HG02852 (cell line): ENCODE results near the gene AKT2.

ENCODE experiments used
- ATAC-seq: cut with Tn5 transposase; IDR thresholded peaks from one replicate; pipeline ENCODE4 v1.9.1; 2021; ENCODE audit warnings: mild to moderate bottlenecking, moderate library complexity; ENCODE audit not compliant: unreplicated experiment

AKT2 gene

GRCh38 chr19:40238775-40239174 is 46.4 kb downstream of the AKT2 start:
- no peak for ATAC-seq

- no peak for ATAC-seq
These were observed 47.4 kb downstream of the AKT2 start for GRCh38 chr19:40237791-40238190.

GRCh38 chr19:40236366-40236765 is 48.8 kb downstream of the AKT2 start:
- no peak for ATAC-seq

GRCh38 chr19:40236026-40236355 is 49.2 kb downstream of the AKT2 start:
- no peak for ATAC-seq

GRCh38 chr19:40235238-40236025 is 49.7 kb downstream of the AKT2 start:
- ATAC-seq, result no peak

DNA sequence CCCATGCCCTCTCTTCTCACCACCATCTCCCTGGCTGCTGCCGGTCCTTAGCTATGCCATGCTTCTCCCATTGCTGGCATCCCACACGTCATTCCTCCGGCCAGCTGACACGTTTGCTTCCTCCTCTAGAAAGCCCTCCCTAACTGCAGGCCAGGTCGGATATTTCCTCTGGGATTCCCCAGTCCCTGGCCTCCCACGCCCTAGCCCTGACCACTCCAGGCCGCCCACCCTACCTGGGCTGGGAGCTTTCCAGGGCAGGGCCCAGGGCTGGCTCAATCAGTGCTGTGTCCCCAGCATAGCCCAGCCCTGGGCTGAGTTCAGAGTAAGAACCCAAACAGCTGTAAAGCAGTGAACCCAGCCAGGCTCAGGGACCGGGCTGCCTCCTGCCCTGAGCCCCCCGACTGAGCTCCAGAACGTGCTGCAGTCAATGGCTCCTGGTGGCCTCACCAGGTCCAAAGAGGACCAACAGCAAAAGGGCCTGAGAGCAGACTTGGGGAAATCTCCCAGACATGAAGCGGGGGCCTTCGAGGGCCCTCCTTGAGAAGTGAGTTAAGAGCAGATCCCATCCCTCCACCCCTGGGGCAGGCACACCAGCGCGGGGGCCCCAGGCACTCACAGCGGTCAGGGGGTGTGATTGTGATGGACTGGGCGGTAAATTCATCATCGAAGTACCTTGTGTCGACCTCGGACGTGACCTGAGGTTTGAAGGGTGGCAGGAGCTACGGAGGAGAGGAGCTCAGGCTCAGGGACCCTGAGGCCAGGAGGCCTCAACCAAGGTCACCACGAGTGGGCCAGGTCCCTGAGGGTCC is 50.5 kb downstream of the AKT2 start:
- ATAC-seq, result no peak

- no peak for ATAC-seq
These were observed 51.2 kb downstream of the AKT2 start for GRCh38 chr19:40233811-40234389.

DNA sequence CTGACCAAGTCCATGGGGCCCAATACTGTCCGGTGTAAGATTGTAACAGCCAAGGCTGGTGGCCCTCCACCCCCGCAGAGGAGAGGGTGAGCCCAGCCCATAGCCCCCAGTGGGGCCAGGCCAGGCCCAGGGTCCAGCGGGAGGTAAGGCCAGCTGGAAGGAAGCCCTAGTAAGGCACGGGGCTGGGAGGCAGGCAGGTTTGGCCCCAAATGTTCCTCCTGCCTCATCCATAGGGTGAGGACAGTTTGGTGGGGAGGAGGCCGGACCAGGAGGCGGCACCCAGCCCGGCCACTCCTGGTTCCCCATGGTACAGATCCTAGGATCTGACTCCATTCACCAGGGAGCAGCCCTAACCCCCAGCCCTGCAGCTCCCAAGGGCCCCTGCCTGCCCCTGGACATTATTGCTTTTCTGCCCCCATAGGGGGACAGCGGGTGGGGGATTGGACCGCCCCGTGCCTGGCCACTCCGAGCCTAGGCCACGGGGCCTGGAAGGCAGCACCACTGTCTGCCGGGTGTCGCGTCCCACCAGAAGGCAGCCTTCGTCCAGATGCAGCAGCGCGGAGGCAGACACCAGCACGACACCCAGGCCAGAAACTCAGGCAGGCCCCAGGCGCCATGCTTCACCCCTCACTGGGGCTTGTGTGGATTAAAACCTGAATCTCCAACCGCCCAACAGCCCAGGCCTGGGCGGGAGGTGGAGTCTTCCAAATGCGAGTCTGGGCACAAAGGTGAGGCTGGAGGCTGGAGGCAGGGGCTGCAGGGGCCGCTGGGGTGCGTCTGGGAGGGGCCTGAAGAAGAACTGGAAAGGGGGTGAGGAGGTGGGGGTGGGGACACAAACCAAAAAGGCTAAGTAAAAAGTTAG is 52.0 kb downstream of the AKT2 start:
- ATAC-seq, result no peak

DNA sequence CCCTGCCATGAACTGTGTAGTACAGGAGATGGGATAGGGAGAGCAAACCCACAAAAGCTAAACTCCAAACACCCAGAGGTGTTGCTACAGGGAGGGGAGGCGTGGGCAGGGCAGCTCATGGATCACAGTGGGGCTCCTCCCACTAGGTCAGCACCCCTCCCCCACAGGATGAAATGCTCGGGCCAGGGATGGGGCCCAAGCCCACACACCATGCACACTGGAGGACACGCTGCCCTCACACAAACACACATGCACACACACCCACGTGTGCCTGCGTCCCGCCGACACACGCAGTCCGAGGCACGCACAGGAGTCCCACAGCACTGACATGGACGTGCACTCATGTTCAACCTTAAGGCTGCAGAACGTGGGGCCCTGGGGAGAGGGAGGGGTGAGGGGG is 52.7 kb downstream of the AKT2 start:
- ATAC-seq, result no peak

DNA sequence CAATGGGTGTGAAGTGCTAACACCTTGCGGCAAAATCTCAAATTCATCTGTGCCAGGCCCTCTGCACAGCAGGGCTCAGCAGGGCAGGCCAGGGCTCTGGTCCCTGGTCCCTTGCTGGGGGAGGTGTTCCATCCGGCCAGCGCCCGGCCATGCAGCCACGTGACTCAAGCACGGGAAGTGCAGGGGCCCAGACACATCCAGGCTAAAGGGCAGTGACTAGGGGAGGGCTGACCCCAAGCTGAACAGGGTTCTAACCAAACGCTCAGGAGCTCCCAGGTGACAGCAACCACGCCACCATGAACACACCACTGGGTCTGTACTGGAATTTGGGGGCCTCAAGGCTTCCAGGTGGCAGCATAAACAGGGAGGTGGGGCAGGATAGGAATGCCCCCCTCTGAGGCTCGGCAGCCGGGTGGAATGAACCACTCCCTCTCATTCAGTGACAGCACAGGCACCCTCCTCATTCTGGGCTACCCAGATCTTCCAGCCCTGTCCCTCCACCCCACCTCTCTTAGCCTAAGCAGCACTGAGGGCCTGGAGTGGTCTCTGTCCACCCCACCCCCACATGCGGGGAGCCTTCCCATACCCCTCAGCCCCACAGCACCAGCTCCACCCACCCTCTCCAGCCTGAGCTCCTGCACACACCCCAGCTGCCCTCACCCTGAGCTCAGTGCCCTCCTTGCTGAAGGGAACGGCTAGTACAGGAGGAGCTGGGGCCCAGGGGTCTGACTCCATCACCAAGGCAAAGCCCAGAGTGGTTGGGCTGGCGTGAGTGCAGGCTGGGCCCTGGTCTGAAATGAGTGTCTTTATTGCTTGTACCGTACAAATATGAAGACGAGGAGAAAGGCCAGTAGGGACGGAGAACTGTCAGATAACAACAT is 53.4 kb downstream of the AKT2 start:
- ATAC-seq, result no peak

DNA sequence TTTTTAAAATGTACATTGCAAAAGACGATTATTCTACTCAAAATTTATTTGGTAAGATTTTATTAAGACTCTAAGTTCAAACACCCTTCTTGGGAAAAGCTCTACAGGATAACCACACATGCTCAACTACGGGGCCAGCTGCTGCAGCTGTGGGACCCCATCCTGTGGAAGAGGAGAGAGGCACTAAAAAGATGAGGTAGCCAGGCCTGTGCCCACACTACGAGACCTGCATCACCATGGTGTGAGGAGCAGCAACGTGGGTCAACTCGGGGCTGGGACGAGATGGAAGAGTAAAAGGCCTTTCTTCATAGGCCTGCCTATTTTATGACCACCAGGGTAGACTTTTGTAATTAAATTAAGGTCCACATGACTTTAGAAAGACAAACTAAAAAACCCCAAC is 54.1 kb downstream of the AKT2 start:
- no peak for ATAC-seq

GRCh38 chr19:40229926-40230417 is 55.2 kb downstream of the AKT2 start:
- no peak for ATAC-seq

DNA sequence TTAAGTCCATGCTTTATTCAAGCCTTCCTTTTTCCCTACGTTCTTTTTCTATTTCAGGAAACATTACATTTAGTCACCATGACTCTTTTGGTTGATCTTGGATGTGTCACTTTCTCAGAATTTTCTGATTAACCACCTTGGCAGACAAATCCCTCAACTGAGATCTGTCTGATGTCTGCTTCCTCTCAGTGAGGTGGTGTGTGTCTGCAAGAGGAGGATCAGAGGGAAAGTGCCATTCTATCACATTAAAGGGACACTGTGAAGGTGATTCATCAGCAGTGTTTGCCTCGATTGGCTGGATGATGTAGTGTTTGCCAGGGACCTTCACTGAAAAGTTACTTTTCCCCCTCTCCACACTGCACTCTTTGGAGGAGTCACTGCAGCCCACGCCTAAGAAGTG is 55.7 kb downstream of the AKT2 start:
- no peak for ATAC-seq

DNA sequence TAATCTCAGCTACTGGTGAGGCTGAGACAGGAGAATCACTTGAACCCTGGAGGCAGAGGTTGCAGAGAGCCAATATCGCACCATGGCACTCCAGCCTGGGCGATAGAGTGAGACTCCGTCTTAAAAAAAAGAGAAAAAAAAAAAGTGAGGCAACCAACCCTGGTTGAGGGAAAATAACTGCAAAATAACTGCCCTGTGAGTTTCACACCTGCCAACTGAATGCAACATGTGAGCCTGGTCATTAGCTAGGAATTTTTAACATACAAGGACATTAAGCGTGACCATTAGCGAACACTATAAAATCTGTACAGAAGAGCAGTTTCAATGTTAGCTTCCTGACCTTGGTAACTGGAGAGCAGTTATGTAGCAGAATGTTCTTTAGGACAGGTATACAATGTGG is 56.3 kb downstream of the AKT2 start:
- no peak for ATAC-seq

DNA sequence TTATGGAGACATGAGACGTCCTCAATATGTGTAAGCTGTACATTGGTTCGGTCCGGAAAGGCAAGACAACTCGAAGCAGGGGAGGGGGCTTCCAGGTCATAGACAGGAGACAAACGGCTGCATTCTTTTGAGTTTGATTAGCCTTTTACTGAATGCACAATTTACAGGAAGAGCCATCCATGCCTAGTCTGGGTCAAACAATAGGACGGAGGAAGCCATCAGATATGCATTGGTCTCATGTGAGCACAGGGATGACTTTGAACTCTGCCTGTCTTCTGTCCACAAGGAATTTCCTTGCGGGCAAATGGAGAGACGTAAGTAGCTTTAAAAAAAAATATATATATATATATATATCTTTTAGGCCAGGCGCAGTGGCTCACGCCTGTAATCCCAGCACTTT is 56.8 kb downstream of the AKT2 start:
- ATAC-seq, result no peak

DNA sequence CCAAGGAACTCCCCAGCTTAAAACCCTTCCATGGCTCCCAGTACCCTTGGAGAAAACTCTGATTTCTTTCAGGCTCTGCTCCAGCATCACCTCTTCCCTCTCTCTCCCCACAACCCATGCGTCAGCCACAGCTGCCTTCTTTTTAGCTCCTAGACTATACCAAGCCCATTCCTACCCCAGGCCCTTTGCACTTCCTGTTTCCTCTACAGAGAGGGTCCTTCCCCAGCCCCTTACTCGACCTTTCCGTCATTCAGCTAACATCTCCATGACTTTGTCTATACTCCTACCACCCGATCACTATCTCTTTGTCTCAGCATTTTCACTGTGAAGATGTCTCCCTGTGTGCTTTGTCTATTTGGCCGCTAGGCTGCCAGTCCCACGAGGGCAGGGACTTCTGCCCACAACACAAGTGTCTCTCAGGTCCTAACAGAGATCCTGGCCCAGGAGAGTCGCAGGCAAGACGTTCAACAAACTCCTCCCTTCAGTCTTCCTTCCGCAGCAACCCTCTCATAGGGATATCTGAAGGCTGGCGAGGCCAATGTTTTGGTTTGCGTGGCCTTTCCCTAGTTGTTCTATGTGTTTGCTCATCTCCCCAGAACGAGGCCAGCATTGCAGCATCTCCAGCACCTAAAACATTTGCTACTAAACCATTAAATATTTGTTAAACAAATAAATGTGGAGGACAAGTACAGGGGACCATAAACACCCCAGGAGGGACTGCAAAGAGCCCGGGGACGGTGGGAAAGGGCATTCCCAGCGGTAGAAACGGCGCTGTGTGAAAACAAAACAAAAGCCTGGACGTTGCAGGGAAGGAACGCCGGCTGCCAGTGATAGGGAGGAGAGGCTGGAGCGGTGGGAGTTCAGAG is 59.5 kb downstream of the AKT2 start:
- ATAC-seq, result no peak

DNA sequence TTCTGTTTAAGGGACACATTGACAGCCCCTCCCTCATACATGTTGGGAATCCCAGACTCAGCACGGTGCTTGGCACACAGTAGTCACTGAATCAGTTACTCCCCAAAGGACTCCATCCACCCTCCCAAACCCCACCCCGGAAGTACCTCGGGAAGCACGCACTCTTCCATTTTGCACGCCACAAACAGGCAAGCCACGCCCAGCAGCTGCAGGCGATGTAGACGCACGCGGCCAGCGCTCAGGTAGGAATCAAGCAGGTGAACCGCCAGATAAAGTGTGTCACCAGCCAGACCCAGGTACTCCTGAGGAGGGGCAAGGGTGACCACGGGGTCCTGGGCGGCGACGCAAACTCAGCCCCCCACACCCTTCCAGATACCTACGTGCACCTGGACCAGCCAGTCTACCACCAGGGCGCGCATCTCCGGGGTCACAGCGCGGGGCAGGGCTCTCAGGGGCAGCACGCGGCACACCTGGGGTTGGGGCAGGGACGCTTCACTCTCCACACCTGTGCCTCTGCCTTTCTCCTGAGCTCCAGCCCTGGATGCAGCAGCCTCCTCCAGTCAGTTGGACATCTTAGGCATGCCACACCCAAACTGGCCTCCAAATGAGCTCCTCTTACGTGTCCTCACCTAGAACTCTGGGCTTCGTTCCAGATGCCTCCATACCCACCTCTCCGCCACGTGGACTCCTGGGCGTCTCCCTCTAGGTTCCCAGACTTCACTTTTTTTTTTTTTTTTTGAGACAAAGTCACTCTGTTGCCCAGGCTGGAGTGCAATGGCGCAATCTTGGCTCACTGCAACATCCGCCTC is 60.6 kb downstream of the AKT2 start:
- no peak for ATAC-seq

GRCh38 chr19:40223135-40223822 is 61.9 kb downstream of the AKT2 start:
- no peak for ATAC-seq
